Measurements from ENCODE around the gene WEE2. TPM values are rescaled to one million over a fixed set of nuclear protein-coding genes. Genes with fewer than 3 reads are reported as not detected.

The WEE2 gene
- polyA plus RNA-seq (ENCODE audit: insufficient read length in 4 of 4) = under 1 TPM; 0.21 to 0.43 (median 0.31) TPM

DNA sequence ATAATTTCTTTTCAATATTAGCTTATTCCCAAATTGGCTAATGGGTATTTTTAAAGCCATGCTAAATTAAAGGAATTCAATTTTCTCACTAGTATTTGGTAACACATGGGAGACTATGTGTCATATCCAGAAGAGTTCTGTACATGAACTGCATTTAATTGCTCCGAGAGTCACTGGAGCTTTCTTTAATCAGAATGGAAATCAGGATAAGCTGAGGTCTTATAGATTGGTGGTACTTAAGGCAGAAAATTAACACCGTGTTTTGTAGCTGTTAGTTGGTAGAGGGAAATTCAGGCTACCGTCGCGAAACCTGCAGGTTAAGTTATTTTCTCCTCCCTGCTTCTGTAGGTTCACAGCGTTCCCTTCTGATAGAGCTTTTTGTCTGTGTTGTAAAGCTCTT is at the start of gene WEE2:
TSS of gene WEE2 (plus strand) at position 3 of the 400 bp plus-strand sequence. CDS start 406 bp downstream, outside the sequence.
- no peak for DNase-seq (ENCODE audit: low read depth in 4 of 4, low spot score in 3 of 4)

GRCh38 chr7:141659501-141659900 is 48.7 kb upstream of the WEE2 start:
- no peak for DNase-seq (ENCODE audit: low read depth in 4 of 4, low spot score in 3 of 4)

DNA sequence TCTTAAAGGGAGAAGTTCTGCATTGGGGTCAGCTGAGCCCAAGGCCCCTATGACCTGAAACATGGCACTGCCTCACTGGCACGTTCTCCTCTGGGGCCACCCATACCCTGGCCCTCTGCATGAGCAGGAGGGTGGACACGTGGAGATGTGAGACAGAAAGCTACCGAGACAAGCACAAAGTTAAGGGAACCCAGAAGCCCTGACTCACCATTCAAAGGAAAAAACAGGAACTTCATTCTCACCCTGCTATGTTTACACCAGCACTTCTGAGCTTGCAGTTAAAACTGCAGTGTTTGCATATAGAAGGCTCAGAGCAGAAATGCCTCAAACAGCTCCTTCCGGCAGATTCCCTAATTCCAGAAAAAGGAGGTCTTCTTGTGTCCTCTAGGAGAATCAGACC is 47.9 kb upstream of the WEE2 start:
- no peak for DNase-seq (ENCODE audit: low read depth in 4 of 4, low spot score in 3 of 4)

DNA sequence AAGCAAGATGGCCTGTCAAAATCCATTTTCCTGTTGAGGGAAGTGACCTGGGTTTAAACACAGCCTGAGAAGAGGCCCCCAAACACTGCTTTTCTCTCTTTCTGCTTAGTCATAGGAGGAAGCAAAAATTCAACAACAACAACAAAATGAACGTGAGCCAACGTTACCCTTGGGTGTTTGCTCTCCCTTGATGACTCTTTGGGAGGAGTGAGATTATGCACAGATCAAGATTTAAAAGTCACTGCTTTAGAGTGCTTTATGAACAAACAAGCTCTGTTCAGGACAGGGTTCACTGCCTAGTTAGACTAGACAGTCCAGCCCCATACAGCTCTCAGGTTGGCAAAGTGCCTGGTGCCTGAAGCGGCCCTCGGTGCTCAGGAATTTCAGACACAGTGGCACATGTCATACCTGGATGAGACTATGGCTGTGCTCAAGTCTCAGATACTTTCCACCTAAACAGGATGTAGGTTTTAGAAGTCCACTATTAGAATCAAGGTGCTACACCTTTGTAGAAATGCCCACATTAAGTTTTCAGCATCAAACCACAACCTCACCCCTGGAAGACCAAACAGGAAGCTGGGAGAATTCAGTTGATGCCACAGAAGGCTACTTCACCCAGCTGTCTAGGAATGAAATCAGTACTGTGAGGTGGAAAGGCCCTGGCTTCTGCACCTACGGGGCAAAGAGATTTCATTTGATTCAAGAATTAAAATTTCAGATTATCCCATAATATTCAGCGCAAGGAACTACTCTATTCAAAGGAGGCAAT is 44.9 kb upstream of the WEE2 start:
- no peak for DNase-seq (ENCODE audit: low read depth in 4 of 4, low spot score in 3 of 4)

DNA sequence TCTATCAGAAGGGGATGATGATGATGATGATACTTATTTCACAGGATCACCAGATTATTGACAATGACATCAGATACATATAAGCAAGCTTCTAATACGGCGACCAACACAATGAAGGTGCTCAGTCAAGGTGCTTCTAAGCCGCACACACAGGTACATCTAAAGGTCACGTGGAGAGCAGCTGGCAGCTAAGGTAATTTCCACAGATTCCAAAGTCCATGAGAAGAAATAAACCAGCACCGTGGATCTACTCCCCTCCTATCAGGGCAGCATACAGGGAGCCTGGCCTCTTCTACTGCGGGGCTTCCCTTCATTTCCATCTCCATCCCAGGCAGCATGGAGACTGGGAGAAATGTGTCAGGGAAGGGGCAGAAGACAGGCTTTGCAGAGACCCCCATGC is 43.7 kb upstream of the WEE2 start:
- DNase-seq (ENCODE audit: low read depth in 4 of 4, low spot score in 3 of 4) = no peak

- no peak for DNase-seq (ENCODE audit: low read depth in 4 of 4, low spot score in 3 of 4)
Observed at GRCh38 chr7:141665208-141666035, 42.7 kb upstream of the WEE2 start.

GRCh38 chr7:141666071-141666470 is 42.1 kb upstream of the WEE2 start:
- DNase-seq (ENCODE audit: low read depth in 4 of 4, low spot score in 3 of 4) = no peak

- no peak for DNase-seq (ENCODE audit: low read depth in 4 of 4, low spot score in 3 of 4)
Observed at GRCh38 chr7:141668853-141669252, 39.3 kb upstream of the WEE2 start.

- DNase-seq (ENCODE audit: low read depth in 4 of 4, low spot score in 3 of 4) = no peak
Observed at GRCh38 chr7:141671705-141672496, 36.3 kb upstream of the WEE2 start.

GRCh38 chr7:141673346-141673745 is 34.8 kb upstream of the WEE2 start:
- DNase-seq (ENCODE audit: low read depth in 4 of 4, low spot score in 3 of 4) = no peak

DNA sequence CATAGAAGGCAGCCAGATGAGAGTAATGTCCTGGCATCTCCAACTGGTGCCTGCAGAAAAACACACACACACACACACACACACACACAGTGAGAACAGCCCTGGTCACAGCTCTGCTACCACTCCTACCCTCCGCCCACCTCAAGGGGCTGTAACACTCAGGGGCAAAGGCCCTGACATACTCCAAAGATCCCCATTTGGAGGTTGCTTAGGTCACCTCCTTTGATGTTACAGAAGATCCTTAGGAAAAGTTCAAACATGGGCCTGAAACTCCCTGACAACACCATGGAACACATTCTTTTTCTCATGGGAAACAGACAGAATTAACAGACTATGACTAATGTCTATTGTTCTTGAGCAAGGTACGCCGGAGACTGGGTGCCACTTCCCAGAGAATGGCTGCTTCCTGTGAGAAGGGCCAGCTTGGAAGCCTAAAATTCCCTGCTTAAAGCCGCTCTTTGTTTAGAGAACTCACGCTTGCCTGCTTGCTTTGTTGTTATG is 33.9 kb upstream of the WEE2 start:
- DNase-seq (ENCODE audit: low read depth in 4 of 4, low spot score in 3 of 4) = peak in 1 of 4 donors; percentile 12

GRCh38 chr7:141674702-141675101 is 33.5 kb upstream of the WEE2 start:
- DNase-seq (ENCODE audit: low read depth in 4 of 4, low spot score in 3 of 4) = no peak

GRCh38 chr7:141675436-141676215 is 32.5 kb upstream of the WEE2 start:
- no peak for DNase-seq (ENCODE audit: low read depth in 4 of 4, low spot score in 3 of 4)

- DNase-seq (ENCODE audit: low read depth in 4 of 4, low spot score in 3 of 4) = no peak
Observed at GRCh38 chr7:141676618-141677017, 31.5 kb upstream of the WEE2 start.

DNA sequence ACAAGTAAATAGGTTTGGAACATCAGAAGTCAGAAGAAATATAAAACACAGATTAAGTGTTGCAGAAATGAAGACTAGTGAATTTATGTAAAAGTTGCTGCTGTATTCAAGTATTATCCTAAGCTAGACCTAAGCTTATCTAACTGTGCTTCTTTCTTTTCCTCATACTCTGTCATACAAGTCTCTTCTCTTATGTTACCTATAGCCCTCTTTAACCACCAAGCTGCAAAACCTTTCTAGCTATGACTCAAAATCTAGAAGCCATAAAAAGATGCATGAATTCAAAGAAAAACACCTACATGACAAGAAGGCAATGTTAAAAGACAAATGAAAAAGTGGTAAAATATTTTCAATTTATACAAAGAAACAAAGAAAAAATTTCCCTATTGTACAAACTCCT is 29.1 kb upstream of the WEE2 start:
- no peak for DNase-seq (ENCODE audit: low read depth in 4 of 4, low spot score in 3 of 4)

- no peak for DNase-seq (ENCODE audit: low read depth in 4 of 4, low spot score in 3 of 4)
Observed at GRCh38 chr7:141685285-141686023, 22.7 kb upstream of the WEE2 start.

DNA sequence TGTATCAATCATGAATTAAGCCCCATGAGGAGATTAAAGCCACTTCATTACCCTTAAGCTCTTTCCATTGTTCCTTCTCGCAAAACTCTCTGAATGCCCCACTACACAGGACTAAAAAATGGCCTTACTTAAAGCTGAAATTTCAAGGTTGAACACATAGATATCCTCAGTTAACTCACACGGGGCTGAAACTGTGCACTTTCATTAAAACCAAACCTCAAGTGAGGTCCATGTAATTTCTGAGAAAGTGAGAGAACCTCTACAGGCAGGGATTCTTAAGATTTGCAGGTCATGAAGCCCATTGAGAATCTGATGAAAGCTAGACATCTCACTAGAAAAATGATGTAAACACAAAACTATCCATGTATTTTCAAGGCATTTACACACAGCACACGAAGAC is 22.1 kb upstream of the WEE2 start:
- no peak for DNase-seq (ENCODE audit: low read depth in 4 of 4, low spot score in 3 of 4)

GRCh38 chr7:141686670-141687069 is 21.5 kb upstream of the WEE2 start:
- no peak for DNase-seq (ENCODE audit: low read depth in 4 of 4, low spot score in 3 of 4)

- no peak for DNase-seq (ENCODE audit: low read depth in 4 of 4, low spot score in 3 of 4)
Observed at GRCh38 chr7:141688043-141688442, 20.1 kb upstream of the WEE2 start.

Data from right renal pelvis (tissue), 4 donors.